Fibroblast of villous mesenchyme (primary cell): Measurements from ENCODE around the gene FN3KRP. TPM values are rescaled to one million over a fixed set of nuclear protein-coding genes. Genes with fewer than 3 reads are reported as not detected.

ENCODE experiments used
- DNase-seq: peaks from one replicate; pipeline ENCODE4 v3.0.0-alpha.2; 2010; ENCODE audit warnings: low read depth
- H3K4me3 ChIP-seq: 2 replicates; pipeline ENCODE4 v1.5.1; 2011; ENCODE audit warnings: low read depth, mild to moderate bottlenecking, low read length
- CTCF ChIP-seq: IDR thresholded peaks from 2 replicates; pipeline ENCODE4 v1.5.1; 2012; ENCODE audit warnings: low read depth, mild to moderate bottlenecking, low read length; ENCODE audit not compliant: insufficient read depth
- total RNA-seq: library from RNA; depleted of rRNA; stranded (reverse); fragments of >200 nt; gene quantifications from 2 replicates; pipeline ENCODE4 v1.2.3, GENCODE V29; 2012

FN3KRP gene
- total RNA-seq, 1 donor = 11.2 TPM

DNA sequence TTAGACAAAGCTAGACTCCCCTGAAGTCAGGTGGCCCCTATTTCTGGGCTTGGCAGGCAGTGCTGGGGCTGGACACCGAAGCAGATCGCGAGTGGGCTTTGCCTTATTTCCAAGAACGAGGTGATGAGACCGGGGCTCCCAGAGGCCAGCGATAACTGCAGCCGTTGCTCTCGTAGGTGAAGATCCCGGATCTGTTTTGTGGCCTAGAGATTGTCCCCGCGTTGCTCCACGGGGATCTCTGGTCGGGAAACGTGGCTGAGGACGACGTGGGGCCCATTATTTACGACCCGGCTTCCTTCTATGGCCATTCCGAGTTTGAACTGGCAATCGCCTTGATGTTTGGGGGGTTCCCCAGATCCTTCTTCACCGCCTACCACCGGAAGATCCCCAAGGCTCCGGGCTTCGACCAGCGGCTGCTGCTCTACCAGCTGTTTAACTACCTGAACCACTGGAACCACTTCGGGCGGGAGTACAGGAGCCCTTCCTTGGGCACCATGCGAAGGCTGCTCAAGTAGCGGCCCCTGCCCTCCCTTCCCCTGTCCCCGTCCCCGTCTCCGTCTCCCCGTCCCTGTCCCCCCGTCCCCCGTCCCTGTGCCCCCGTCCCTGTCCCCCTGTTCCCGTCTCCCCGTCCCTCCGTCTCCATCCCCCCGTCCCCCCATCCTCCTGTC, 33.9 kb downstream of the FN3KRP start:
- no peak for TF ChIP-seq CTCF
- no peak for DNase-seq
- no peak overlapping the region for H3K4me3 ChIP-seq

GRCh38 chr17:82751171-82751570, 34.7 kb downstream of the FN3KRP start:
- DNase-seq = no peak

DNA sequence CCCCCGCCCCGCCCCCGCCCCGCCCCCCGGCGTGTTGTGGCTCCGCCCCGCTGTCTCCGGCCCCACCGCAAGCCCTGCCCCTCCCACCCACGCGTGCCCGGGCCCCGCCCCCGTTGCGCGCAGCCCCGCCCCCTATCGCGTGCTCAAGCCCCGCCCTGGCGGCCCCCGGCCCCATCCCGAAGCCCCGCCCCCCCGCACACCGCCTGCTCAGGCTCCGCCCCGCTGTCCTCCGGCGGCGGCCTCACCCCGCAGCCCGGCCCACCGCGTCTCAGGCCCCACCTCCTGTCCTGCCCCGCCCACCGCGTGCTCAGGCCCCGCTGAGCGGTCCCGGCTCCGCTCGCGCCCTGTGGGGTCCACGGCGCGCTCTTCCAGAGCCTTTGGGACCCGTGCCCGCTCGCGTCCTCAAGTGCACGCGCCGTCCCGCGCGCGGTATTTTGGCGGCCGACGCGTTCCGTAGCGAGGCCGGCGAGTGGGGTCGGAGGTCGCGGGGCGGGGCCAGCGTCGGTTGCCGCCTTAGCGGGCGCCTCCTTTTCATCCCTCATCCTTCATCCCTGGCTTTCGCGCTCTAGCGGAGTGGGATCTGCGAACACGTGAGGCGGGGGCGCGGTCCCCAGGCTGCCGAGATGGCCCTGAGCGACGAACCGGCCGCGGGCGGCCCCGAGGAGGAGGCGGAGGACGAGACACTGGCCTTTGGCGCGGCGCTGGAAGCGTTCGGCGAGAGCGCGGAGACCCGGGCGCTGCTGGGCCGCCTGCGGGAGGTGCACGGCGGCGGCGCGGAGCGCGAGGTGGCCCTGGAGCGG, 35.3 kb downstream of the FN3KRP start, which contains the start of gene TBCD:
Gene TBCD, plus strand, starts transcription at position 495 of the 800 bp plus-strand sequence. Its CDS starts 129 bp downstream, at position 624.
- no peak for TF ChIP-seq CTCF
- peak within 1 kb of the TSS; percentile 78 for H3K4me3 ChIP-seq
- DNase-seq = peak; percentile 93

More at GRCh38 chr17:82751171-82751570, 34.7 kb downstream of the FN3KRP start:
- no peak for TF ChIP-seq CTCF
- H3K4me3 ChIP-seq = peak overlapping the region; percentile 62

GRCh38 chr17:82752371-82753200, 36.1 kb downstream of the FN3KRP start:
- no peak for TF ChIP-seq CTCF
- H3K4me3 ChIP-seq = peak overlapping the region; percentile 78
- DNase-seq = peak; percentile 43

GRCh38 chr17:82753201-82753464, 36.6 kb downstream of the FN3KRP start:
- DNase-seq = no peak
- peak overlapping the region; percentile 78 for H3K4me3 ChIP-seq
- TF ChIP-seq CTCF = no peak

- no peak for TF ChIP-seq CTCF
- peak; percentile 47 for DNase-seq
Observed at GRCh38 chr17:82754297-82755208, 38.0 kb downstream of the FN3KRP start.

More at GRCh38 chr17:82754297-82755208, 38.0 kb downstream of the FN3KRP start:
- H3K4me3 ChIP-seq = peak overlapping the region; percentile 30
